Stimulated activated naive B cell treated with anti-CD40 and anti-IgM and Interleukin-4, amounts not matched to agents 10 μg/mL and 1 μg/mL and 100 μg/mL, for 72 hours (primary cell): ENCODE data around the gene ACACB.
A peak's percentile ranks its signal among the peaks of the same experiment; 100 is the strongest.

Source experiments
- ATAC-seq, 2 donors: fragments of 150-1000 bp; cut with Tn5 transposase; replicated peaks; 2 replicates each; pipeline ENCODE4 v1.10.0; 2021; ENCODE audit warnings: moderate library complexity in 1 of 2
- DNase-seq: peaks from one replicate; pipeline ENCODE4 v3.0.0; 2021
- H3K27ac Mint-ChIP-seq: one replicate; pipeline ENCODE4 v1.8.0; 2022; ENCODE audit warnings: mild to moderate bottlenecking, mixed read lengths
- H3K27me3 Mint-ChIP-seq, 2 donors: one replicate each; pipeline ENCODE4 v1.8.0; 2022; ENCODE audit warnings: mixed read lengths in 2 of 2
- H3K36me3 Mint-ChIP-seq, 2 donors: one replicate each; pipeline ENCODE4 v1.8.0; 2022; ENCODE audit warnings: mixed read lengths in 2 of 2, mild to moderate bottlenecking in 1 of 2
- H3K4me1 Mint-ChIP-seq, 2 donors: one replicate each; pipeline ENCODE4 v1.8.0; 2022; ENCODE audit warnings: mixed read lengths in 2 of 2, mild to moderate bottlenecking in 1 of 2
- H3K4me3 Mint-ChIP-seq, 2 donors: one replicate each; pipeline ENCODE4 v1.8.0; 2022; ENCODE audit warnings: mild to moderate bottlenecking in 2 of 2, mixed read lengths in 2 of 2, moderate library complexity in 1 of 2
- H3K9me3 Mint-ChIP-seq, 2 donors: one replicate each; pipeline ENCODE4 v1.8.0; 2022; ENCODE audit warnings: mixed read lengths in 2 of 2, mild to moderate bottlenecking in 1 of 2

The ACACB gene

DNA sequence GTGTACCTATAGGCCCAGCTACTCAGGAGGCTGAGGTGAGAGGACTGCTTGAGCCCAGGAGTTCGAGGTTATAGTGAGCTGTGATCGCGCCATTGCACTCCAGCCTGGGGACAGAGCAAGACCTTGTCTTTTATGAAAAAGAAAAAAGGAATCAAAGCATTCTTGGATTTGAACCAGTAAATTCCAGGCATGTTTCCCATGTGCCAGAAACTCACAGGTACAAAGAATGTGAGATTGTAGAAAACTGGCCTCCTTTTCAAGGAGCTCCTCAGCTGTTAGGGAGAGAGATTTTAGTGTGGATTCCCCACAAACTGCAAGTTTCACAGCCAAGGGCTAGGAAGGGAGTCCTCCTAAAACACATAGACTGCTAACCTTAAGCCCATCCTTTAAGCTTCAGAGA, 97.7 kb downstream of the ACACB start:
- no peak for DNase-seq
- Mint-ChIP-seq H3K4me3 (no peak overlapping the region), H3K36me3 (peaks cover 3 to 15% of the 10 kb centered on the region in 2 donors), H3K27ac (no peak overlapping the region), H3K4me1 (no peaks in the 10 kb centered on the region), H3K9me3 (no peaks in the 10 kb centered on the region), H3K27me3 (no peaks in the 10 kb centered on the region)
- no peak for ATAC-seq

DNA sequence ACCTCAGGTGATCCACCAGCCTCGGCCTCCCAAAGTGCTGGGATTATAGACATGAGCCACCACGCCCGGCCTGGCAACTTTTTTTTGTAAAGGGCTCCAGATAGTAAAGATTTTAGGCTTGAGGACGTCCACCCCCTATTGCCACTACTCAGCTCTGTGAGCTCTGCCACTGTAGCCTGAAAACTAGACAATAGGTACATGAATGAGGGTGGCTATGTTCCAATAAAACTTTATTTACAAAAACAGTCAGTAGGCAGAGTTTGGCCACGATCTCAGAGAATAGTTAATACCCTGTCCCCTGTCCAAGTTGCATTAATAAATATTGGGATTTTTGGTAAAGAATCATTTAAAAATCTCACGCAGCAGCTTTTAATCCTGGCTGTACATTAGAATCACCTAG, 102.6 kb downstream of the ACACB start:
- no peak overlapping the region for H3K27ac Mint-ChIP-seq
- no peaks in the 10 kb centered on the region for H3K9me3 Mint-ChIP-seq
- no peaks in the 10 kb centered on the region for H3K4me1 Mint-ChIP-seq
- ATAC-seq (no peak), DNase-seq (no peak)
- peaks cover 4 to 17% of the 10 kb centered on the region in 2 donors for H3K36me3 Mint-ChIP-seq
- no peaks in the 10 kb centered on the region for H3K27me3 Mint-ChIP-seq
- no peak overlapping the region for H3K4me3 Mint-ChIP-seq

DNA sequence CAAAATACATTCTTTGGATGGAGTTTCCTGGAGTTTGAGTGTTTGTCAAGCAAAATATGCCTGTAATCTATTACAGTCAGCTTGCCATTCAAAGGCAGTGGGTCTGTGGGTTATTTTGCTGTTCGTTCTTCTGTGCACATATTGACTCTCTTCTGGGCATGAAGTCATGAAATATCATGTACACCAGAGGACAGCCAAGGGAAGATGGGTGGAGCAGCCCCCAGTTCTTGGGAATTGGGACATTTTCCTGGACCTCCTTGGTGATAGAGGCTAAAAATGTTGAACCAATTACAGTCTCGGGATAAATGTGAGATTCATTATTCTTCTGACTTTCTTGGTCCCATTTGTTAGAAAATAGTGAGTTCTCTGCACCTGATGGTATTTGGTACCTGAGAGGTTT, 103.6 kb downstream of the ACACB start:
- no peak overlapping the region for H3K27ac Mint-ChIP-seq
- ATAC-seq (no peak), DNase-seq (no peak)
- no peak overlapping the region for H3K4me3 Mint-ChIP-seq
- no peaks in the 10 kb centered on the region for H3K9me3 Mint-ChIP-seq
- H3K27me3 Mint-ChIP-seq: no peaks in the 10 kb centered on the region
- peaks cover 8 to 23% of the 10 kb centered on the region in 2 donors for H3K36me3 Mint-ChIP-seq
- H3K4me1 Mint-ChIP-seq: peaks cover 0 to 5% of the 10 kb centered on the region in 2 donors

DNA sequence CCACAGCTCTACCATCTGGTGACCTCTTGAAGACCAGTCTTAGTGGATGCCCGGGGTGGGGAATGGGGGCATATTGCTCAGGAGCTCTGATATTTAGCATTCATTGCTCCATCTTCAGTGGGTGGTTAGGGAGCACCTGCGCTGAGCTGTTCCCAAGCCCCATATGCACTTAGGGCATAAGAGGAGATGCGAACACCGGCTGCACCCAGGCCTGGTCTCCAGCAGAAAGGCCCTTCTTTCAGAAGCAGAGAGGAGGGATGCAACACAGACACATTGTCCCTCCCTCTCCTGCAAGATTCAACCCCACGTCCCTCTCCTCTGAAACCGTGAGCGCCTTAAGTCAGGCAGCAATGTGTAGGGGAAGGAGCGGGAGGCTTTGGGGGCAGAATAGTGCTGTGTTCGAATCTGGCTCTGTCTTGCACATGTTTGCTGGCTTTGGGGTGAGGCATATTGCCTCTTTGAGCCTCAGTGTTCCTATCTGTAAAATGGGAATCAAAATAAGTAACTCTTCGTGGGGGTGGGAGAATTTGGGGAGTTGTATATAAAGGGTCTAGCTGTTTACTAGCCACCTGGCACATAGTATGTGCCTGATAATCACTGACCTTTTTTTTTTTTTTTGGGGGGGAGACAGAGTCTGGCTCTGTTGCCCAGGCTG, 105.0 kb downstream of the ACACB start:
- H3K27ac Mint-ChIP-seq: no peak overlapping the region
- peaks cover 8 to 23% of the 10 kb centered on the region in 2 donors for H3K36me3 Mint-ChIP-seq
- H3K27me3 Mint-ChIP-seq: no peaks in the 10 kb centered on the region
- H3K4me1 Mint-ChIP-seq: peaks cover 0 to 5% of the 10 kb centered on the region in 2 donors
- no peaks in the 10 kb centered on the region for H3K9me3 Mint-ChIP-seq
- H3K4me3 Mint-ChIP-seq: no peak overlapping the region
- DNase-seq: no peak
- no peak for ATAC-seq

DNA sequence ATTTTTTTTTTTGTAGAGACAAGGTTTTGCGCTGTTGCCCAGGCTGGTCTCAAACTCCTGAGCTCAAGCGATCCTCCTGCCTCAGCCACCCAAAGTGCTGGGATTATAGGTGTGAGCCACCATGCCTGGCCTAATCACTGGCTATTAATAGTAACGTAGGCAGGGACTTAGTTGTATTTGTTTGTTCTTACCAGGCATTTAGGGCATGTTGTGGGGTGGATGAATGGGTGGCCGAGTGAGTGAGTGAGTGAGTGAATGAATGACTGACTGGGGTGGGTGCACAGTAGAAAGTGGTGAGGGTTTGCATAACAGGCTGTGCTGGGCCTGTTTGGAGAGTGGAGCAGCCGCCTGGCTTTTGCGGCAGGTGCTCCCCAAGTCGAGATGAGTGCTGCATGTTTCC, 105.7 kb downstream of the ACACB start:
- Mint-ChIP-seq H3K9me3 (no peaks in the 10 kb centered on the region), H3K27ac (no peak overlapping the region), H3K4me1 (peaks cover 0 to 5% of the 10 kb centered on the region in 2 donors), H3K36me3 (peaks cover 8 to 16% of the 10 kb centered on the region in 2 donors), H3K4me3 (no peak overlapping the region), H3K27me3 (no peaks in the 10 kb centered on the region)
- ATAC-seq (no peak), DNase-seq (no peak)

DNA sequence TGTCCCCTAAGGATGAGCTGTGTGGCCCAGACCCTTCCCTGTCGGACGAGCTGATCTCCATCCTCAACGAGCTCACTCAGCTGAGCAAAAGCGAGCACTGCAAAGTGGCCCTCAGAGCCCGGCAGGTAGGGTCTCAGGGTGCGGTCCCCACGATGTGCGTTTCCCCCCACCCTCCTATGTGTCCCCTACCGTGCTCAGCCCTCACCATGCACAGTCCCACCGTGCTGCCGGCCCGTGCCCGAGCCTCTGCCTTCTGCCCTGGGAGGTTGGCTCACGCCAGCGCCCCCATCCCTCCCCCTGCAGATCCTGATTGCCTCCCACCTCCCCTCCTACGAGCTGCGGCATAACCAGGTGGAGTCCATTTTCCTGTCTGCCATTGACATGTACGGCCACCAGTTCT, 106.1 kb downstream of the ACACB start:
- Mint-ChIP-seq H3K36me3 (peaks cover 8 to 14% of the 10 kb centered on the region in 2 donors), H3K4me3 (no peak overlapping the region), H3K9me3 (no peaks in the 10 kb centered on the region), H3K27ac (no peak overlapping the region), H3K4me1 (peaks cover 0 to 5% of the 10 kb centered on the region in 2 donors), H3K27me3 (no peaks in the 10 kb centered on the region)
- DNase-seq (no peak), ATAC-seq (no peak)

DNA sequence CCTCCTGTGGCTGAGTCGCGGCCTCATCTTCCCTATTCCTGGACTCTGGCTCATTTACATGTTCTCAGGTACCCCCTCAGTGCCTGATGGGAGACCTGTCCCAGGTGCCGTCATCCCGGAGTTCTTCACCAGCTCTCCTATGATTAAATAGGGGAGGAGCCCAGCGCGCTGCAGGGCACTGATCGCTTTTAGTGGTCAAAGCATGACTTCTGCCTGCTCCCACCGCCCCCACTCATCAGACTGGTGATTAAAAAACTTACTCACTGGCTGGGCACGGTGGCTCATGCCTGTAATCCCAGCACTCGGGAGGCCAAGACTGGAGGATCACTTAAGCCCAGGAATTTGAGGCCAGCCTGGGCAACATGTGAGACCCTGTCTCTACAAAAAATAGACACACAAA, 106.8 kb downstream of the ACACB start:
- DNase-seq: no peak
- H3K27me3 Mint-ChIP-seq: no peaks in the 10 kb centered on the region
- H3K4me1 Mint-ChIP-seq: peaks cover 0 to 5% of the 10 kb centered on the region in 2 donors
- no peaks in the 10 kb centered on the region for H3K9me3 Mint-ChIP-seq
- H3K27ac Mint-ChIP-seq: no peak overlapping the region
- peaks cover 8 to 14% of the 10 kb centered on the region in 2 donors for H3K36me3 Mint-ChIP-seq
- no peak overlapping the region for H3K4me3 Mint-ChIP-seq
- ATAC-seq: no peak

DNA sequence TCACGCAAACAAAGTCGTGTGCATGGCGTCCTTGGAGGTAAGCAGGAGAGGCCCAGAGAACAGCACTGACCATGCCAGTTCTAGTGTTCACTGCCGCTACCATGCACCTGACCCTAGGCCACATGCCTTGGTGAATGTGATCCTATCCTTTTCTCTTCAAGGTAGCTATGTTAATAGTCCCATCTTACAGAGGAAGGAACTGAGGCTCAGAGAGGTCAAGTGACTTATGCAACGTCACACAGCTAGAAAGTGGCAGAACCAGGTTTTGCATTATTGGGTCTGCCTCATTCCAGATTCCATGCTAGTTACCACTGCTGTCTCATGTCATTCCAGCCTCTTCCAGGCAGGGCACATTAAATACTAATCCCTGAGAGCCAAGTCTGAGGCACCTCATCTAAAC, 107.5 kb downstream of the ACACB start:
- Mint-ChIP-seq H3K27ac (no peak overlapping the region), H3K9me3 (no peaks in the 10 kb centered on the region), H3K27me3 (no peaks in the 10 kb centered on the region), H3K36me3 (peaks cover 5 to 14% of the 10 kb centered on the region in 2 donors), H3K4me3 (no peak overlapping the region), H3K4me1 (peaks cover 0 to 5% of the 10 kb centered on the region in 2 donors)
- ATAC-seq (no peak), DNase-seq (no peak)

DNA sequence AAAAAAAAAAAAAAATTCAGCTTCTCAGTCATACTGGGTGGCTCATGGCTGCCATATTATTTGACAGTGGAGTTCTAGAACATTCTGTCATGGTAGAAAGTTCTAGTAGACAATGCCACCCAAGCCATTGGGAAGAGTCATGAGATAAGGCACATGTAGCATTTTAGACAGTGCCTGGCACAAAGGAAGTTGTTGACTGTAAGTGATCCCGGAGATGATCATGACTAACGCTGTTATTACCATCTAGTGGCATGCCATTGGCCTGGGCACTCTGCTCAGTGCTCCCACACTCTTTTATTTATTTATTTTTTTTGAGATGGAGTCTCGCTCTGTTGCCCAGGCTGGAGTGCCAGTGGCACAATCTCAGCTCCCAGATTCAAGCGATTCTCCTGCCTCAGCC, 112.3 kb downstream of the ACACB start:
- Mint-ChIP-seq H3K4me3 (no peak overlapping the region), H3K36me3 (peaks cover 17 to 26% of the 10 kb centered on the region in 2 donors), H3K27me3 (no peaks in the 10 kb centered on the region), H3K27ac (no peak overlapping the region), H3K9me3 (no peaks in the 10 kb centered on the region), H3K4me1 (peaks cover 13 to 26% of the 10 kb centered on the region in 2 donors)
- no peak for DNase-seq
- no peak for ATAC-seq

DNA sequence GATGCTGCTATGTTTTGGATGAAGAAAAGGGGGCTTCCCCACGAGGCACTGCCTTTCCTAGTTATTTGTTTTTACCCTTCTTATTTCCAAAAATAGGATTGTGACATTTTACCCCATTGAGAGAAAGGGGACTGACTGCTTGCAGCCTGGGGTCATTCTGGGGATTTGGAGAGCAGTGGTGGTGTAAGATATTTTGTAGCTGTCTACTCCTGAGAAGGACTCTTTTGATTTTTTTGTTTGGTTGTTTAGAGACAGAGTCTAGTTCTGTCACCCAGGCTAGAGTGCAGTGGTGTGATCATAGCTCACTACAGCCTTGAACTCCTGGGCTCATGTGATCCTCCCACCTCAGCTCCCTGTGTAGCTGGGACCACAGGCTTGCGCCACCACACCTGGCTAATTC, 113.8 kb downstream of the ACACB start:
- H3K4me3 Mint-ChIP-seq: peak overlapping the region in 1 of 2 donors; percentile 15
- H3K9me3 Mint-ChIP-seq: no peaks in the 10 kb centered on the region
- DNase-seq (peak; percentile 13), ATAC-seq (peak; percentile 82 to 84)
- H3K4me1 Mint-ChIP-seq: peaks cover 13 to 21% of the 10 kb centered on the region in 2 donors
- peaks cover 15 to 23% of the 10 kb centered on the region in 2 donors for H3K36me3 Mint-ChIP-seq
- H3K27me3 Mint-ChIP-seq: no peaks in the 10 kb centered on the region
- H3K27ac Mint-ChIP-seq: peak overlapping the region; percentile 88

DNA sequence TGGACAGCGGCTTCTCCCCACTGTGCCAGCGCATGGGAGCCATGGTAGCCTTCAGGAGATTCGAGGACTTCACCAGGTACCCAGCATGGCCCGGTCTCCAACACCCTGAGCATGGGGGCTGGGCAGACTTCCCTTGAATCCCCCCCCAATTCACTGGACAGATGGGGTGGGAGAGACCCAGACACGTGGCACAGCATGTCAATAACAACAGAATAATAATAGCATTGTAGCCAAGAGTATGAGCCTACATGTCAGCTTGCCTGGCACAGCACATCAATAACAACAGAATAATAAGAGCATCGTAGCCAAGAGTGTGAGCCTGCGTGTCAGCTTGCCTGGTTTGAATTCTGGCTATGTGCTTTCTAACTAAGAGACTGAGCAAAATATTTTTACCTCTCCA, 116.3 kb downstream of the ACACB start:
- H3K4me1 Mint-ChIP-seq: peaks cover 13 to 21% of the 10 kb centered on the region in 2 donors
- no peak for ATAC-seq

DNA sequence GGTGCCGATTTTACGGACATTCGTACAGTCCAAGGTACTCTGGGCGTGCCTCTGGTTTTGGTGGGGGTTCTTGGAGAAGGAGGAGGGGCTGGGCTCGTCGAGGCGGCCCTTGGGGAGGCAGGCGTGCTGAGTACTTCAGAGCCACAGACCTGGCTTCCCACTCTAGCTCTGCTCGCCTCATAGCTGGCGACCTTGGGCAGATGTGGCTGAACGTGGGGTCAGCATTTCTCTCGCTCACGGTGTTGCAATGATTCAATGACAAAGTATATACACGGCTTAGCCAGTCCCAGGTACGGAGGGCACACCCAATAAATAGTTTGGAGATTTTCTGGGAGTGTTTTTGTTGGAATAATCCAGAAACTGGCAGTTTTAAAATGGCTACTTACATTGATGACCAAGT, 117.6 kb downstream of the ACACB start:
- DNase-seq (no peak), ATAC-seq (no peak)
- Mint-ChIP-seq H3K36me3 (peaks cover 19 to 34% of the 10 kb centered on the region in 2 donors), H3K4me3 (no peak overlapping the region), H3K27ac (peak overlapping the region; percentile 31), H3K9me3 (no peaks in the 10 kb centered on the region), H3K4me1 (peaks cover 13 to 23% of the 10 kb centered on the region in 2 donors), H3K27me3 (no peaks in the 10 kb centered on the region)

More for the DNA sequence above, 116.3 kb downstream of the ACACB start:
- H3K9me3 Mint-ChIP-seq: no peaks in the 10 kb centered on the region
- no peak overlapping the region for H3K4me3 Mint-ChIP-seq
- no peaks in the 10 kb centered on the region for H3K27me3 Mint-ChIP-seq
- peak overlapping the region; percentile 62 for H3K27ac Mint-ChIP-seq
- DNase-seq: no peak
- H3K36me3 Mint-ChIP-seq: peaks cover 19 to 34% of the 10 kb centered on the region in 2 donors

DNA sequence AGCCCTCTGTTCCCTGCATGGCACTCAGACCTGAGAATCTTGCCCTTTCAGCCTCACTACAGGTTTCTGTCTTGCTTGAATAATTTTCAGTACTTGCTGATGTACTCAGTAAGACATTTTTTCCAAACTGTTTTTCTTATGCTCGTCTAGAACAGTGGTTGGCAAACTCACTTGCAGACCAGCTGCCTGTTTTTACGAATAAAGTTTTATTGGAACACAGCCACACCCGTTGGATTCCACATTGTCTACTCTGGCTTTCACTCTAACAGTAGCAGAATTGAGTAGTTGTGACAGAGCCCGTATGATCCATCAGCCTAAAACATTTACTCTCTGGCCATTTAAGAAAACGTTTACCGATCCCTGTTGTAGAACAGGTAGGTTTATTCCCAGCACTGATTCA, 119.9 kb downstream of the ACACB start:
- Mint-ChIP-seq H3K4me3 (no peak overlapping the region), H3K36me3 (peaks cover 18 to 31% of the 10 kb centered on the region in 2 donors), H3K9me3 (no peaks in the 10 kb centered on the region), H3K27ac (peak overlapping the region; percentile 9), H3K4me1 (peaks cover 4 to 7% of the 10 kb centered on the region in 2 donors), H3K27me3 (no peaks in the 10 kb centered on the region)
- ATAC-seq (no peak), DNase-seq (no peak)

DNA sequence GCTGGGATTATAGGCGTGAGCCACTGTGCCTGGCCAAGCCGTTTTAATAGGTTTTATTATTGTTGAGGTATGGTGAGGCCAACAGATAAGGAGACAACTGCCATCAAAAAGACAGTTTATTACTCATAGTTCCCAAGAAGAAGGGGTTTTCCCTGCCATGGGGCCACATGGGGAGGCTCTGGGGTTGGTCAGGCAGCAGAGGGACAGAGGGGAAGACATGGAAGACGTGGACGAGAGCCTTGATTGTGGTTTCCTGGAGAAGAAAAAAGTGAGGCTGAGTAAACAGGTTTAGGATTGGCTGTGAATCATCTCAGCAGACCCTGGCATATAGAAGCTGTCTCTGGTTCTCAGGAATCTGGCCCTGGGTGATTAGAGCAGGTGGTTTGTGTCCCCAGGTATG, 122.8 kb downstream of the ACACB start:
- Mint-ChIP-seq H3K27me3 (no peaks in the 10 kb centered on the region), H3K27ac (peak overlapping the region; percentile 65), H3K9me3 (no peaks in the 10 kb centered on the region), H3K4me1 (peaks cover 4 to 7% of the 10 kb centered on the region in 2 donors), H3K4me3 (no peak overlapping the region), H3K36me3 (peaks cover 20 to 39% of the 10 kb centered on the region in 2 donors)
- DNase-seq (no peak), ATAC-seq (peak; percentile 80 to 83)

DNA sequence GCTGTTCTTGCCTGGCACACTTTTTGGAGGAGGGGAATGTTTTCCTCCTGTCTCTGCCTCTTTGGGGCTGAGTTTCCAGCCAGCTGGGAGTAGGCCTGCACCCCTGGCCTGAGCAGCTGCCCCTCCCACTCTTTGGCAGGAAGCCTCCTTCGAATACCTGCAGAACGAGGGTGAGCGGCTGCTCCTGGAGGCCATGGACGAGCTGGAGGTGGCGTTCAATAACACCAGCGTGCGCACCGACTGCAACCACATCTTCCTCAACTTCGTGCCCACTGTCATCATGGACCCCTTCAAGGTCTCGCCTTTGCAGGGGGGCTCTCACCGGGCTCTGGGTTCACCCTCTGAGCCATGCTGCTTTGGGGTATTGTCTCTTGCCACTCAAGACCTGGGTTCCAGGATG, 123.3 kb downstream of the ACACB start:
- H3K36me3 Mint-ChIP-seq: peaks cover 20 to 39% of the 10 kb centered on the region in 2 donors

More for the DNA sequence above, 123.3 kb downstream of the ACACB start:
- no peaks in the 10 kb centered on the region for H3K27me3 Mint-ChIP-seq
- no peak for ATAC-seq
- peak overlapping the region; percentile 65 for H3K27ac Mint-ChIP-seq
- H3K4me1 Mint-ChIP-seq: peaks cover 4 to 7% of the 10 kb centered on the region in 2 donors
- no peak for DNase-seq
- H3K4me3 Mint-ChIP-seq: no peak overlapping the region
- H3K9me3 Mint-ChIP-seq: no peaks in the 10 kb centered on the region
